GM23338 (cell line): ENCODE results near the gene ADAM11. TPM values are rescaled to one million over a fixed set of nuclear protein-coding genes. Genes with fewer than 3 reads are reported as not detected.

Experiments used
- ATAC-seq: fragments of 200-7000 bp; cut with Tn5 transposase; 3 replicates; pipeline ENCODE4 v1.9.1; 2020
- DNase-seq: peaks from one replicate; pipeline ENCODE4 v3.0.0-alpha.2; 2015; ENCODE audit warnings: low spot score
- H2AFZ ChIP-seq: fragments of 200-600 bp; sonication (generic); 2 replicates; pipeline ENCODE4 v1.8.0; 2016; ENCODE audit warnings: antibody characterized with exemption, mild to moderate bottlenecking, moderate library complexity
- H3F3A ChIP-seq: fragments of 200-600 bp; sonication (generic); replicated peaks from 2 replicates; pipeline ENCODE4 v1.8.0; 2017; ENCODE audit warnings: antibody characterized with exemption, mixed run types, low read depth
- H3K27ac ChIP-seq: fragments of 200-600 bp; sonication (generic); 2 replicates; pipeline ENCODE4 v1.6.1; 2016; ENCODE audit warnings: low read depth
- H3K27me3 ChIP-seq: fragments of 200-600 bp; sonication (generic); 2 replicates; pipeline ENCODE4 v1.8.0; 2016; ENCODE audit warnings: mild to moderate bottlenecking, mixed run types, moderate library complexity; ENCODE audit not compliant: insufficient read depth
- H3K36me3 ChIP-seq: fragments of 200-600 bp; sonication (generic); 2 replicates; pipeline ENCODE4 v1.8.0; 2016; ENCODE audit warnings: mild to moderate bottlenecking; ENCODE audit not compliant: insufficient read depth
- H3K4me1 ChIP-seq: fragments of 200-600 bp; sonication (generic); 2 replicates; pipeline ENCODE4 v1.8.0; 2016; ENCODE audit warnings: mild to moderate bottlenecking, moderate library complexity; ENCODE audit not compliant: insufficient read depth
- H3K4me2 ChIP-seq: fragments of 200-600 bp; sonication (generic); 2 replicates; pipeline ENCODE4 v1.7.1; 2017; ENCODE audit warnings: mixed run types
- H3K4me3 ChIP-seq: fragments of 200-600 bp; sonication (generic); 2 replicates; pipeline ENCODE4 v1.6.1; 2016; ENCODE audit warnings: mixed run types
- H3K79me2 ChIP-seq: fragments of 200-600 bp; sonication (generic); replicated peaks from 2 replicates; pipeline ENCODE4 v1.8.0; 2017; ENCODE audit warnings: mild to moderate bottlenecking; ENCODE audit not compliant: insufficient read depth
- H3K9me2 ChIP-seq: fragments of 200-600 bp; sonication (generic); 2 replicates; pipeline ENCODE4 v1.8.0; 2017; ENCODE audit not compliant: insufficient read depth
- H4K20me1 ChIP-seq: fragments of 200-600 bp; sonication (generic); replicated peaks from 2 replicates; pipeline ENCODE4 v1.8.0; 2017; ENCODE audit warnings: mild to moderate bottlenecking; ENCODE audit not compliant: insufficient read depth
- H3K27ac Mint-ChIP-seq: 2 replicates; pipeline ENCODE4 v1.8.0; 2020; ENCODE audit warnings: inconsistent platforms, mild to moderate bottlenecking, moderate library complexity, mixed read lengths
- H3K27me3 Mint-ChIP-seq: 3 replicates; pipeline ENCODE4 v1.8.0; 2022; ENCODE audit warnings: low read depth, mild to moderate bottlenecking, moderate library complexity, mixed read lengths, inconsistent platforms; ENCODE audit not compliant: insufficient read depth, poor library complexity
- H3K36me3 Mint-ChIP-seq: 3 replicates; pipeline ENCODE4 v1.8.0; 2021; ENCODE audit warnings: low read depth, mild to moderate bottlenecking, inconsistent platforms, moderate library complexity, mixed read lengths
- H3K4me1 Mint-ChIP-seq: 3 replicates; pipeline ENCODE4 v1.8.0; 2020; ENCODE audit warnings: mild to moderate bottlenecking, inconsistent platforms, mixed read lengths
- H3K4me3 Mint-ChIP-seq: 3 replicates; pipeline ENCODE4 v1.8.0; 2021; ENCODE audit warnings: moderate library complexity, mild to moderate bottlenecking, inconsistent platforms, mixed read lengths
- H3K9me3 Mint-ChIP-seq: 3 replicates; pipeline ENCODE4 v1.8.0; 2020; ENCODE audit warnings: moderate library complexity, mild to moderate bottlenecking, inconsistent platforms, mixed read lengths
- CREB1 ChIP-seq: fragments of 250-450 bp; sonication (Bioruptor Pico); IDR thresholded peaks from 2 replicates; pipeline ENCODE4 v1.5.0; 2020; ENCODE audit warnings: low read depth, mild to moderate bottlenecking, moderate library complexity
- ETS1 ChIP-seq: IDR thresholded peaks from 2 replicates; pipeline ENCODE4 v1.6.1; 2016; ENCODE audit warnings: antibody characterized with exemption
- EZH2 ChIP-seq: fragments of 200-600 bp; sonication (generic); IDR thresholded peaks from one replicate; pipeline ENCODE4 v1.8.0; 2017; ENCODE audit warnings: antibody characterized with exemption, mild to moderate bottlenecking, low read depth; ENCODE audit not compliant: unreplicated experiment
- EZH2phosphoT487 ChIP-seq: fragments of 200-600 bp; sonication (generic); IDR thresholded peaks from one replicate; pipeline ENCODE4 v1.8.1; 2018; ENCODE audit warnings: antibody characterized with exemption; ENCODE audit not compliant: unreplicated experiment
- JUNB ChIP-seq: IDR thresholded peaks from one replicate; pipeline ENCODE4 v1.6.1; 2016; ENCODE audit warnings: antibody characterized with exemption; ENCODE audit not compliant: unreplicated experiment
- NANOG ChIP-seq: IDR thresholded peaks from 2 replicates; pipeline ENCODE4 v1.6.1; 2016; ENCODE audit warnings: antibody characterized with exemption, borderline replicate concordance
- POLR2AphosphoS5 ChIP-seq: IDR thresholded peaks from 2 replicates; pipeline ENCODE4 v1.6.1; 2016; ENCODE audit warnings: antibody characterized with exemption, low read depth
- STAT1 ChIP-seq: IDR thresholded peaks from one replicate; pipeline ENCODE4 v1.6.1; 2016; ENCODE audit warnings: antibody characterized with exemption; ENCODE audit not compliant: unreplicated experiment
- ZNF114 ChIP-seq: fragments of 250-450 bp; sonication (Bioruptor Pico); IDR thresholded peaks from 2 replicates; pipeline ENCODE4 v1.5.0; 2020; ENCODE audit warnings: mild to moderate bottlenecking, moderate library complexity
- ZNF331 ChIP-seq: fragments of 250-450 bp; sonication (Bioruptor Pico); IDR thresholded peaks from 2 replicates; pipeline ENCODE4 v1.5.0; 2020; ENCODE audit warnings: low read depth, mild to moderate bottlenecking, moderate library complexity
- polyA plus RNA-seq: library from polyadenylated mRNA; unstranded; fragments of >200 nt; fragmentation: Nextera tagmentation; extraction: Ambion mirVana; gene quantifications from 2 replicates; pipeline ENCODE4 v1.2.1, GENCODE V29; 2016
- total RNA-seq: library from RNA; depleted of rRNA; stranded (reverse); fragments of >200 nt; shearing (Covaris generic); gene quantifications from 2 replicates; pipeline ENCODE4 v1.2.3, GENCODE V29; 2014
- TF ChIP-seq, protein P1 (sequence below), 2 experiments: fragments of 200-600 bp in 1 of 2; sonication (generic) in 1 of 2; conservative IDR thresholded peaks; 2 replicates each; pipeline versions ENCODE4 v1.5.1 to v1.6.1; 2016 to 2017; ENCODE audit warnings: antibody characterized with exemption in 2 of 2, low read depth in 2 of 2, mild to moderate bottlenecking in 2 of 2, moderate library complexity in 1 of 2
- TF ChIP-seq, protein P2 (sequence below): fragments of 250-450 bp; sonication (Bioruptor Pico); IDR thresholded peaks from 2 replicates; pipeline ENCODE4 v1.5.0; 2020; ENCODE audit warnings: mild to moderate bottlenecking, moderate library complexity
- TF ChIP-seq, protein P3 (sequence below): IDR thresholded peaks from one replicate; pipeline ENCODE4 v1.6.1; 2018; ENCODE audit warnings: antibody characterized with exemption; ENCODE audit not compliant: unreplicated experiment

The ADAM11 gene
- total and polyA plus RNA-seq, 2 experiments from 2014 or later: 0.55 to 4.7 TPM

DNA sequence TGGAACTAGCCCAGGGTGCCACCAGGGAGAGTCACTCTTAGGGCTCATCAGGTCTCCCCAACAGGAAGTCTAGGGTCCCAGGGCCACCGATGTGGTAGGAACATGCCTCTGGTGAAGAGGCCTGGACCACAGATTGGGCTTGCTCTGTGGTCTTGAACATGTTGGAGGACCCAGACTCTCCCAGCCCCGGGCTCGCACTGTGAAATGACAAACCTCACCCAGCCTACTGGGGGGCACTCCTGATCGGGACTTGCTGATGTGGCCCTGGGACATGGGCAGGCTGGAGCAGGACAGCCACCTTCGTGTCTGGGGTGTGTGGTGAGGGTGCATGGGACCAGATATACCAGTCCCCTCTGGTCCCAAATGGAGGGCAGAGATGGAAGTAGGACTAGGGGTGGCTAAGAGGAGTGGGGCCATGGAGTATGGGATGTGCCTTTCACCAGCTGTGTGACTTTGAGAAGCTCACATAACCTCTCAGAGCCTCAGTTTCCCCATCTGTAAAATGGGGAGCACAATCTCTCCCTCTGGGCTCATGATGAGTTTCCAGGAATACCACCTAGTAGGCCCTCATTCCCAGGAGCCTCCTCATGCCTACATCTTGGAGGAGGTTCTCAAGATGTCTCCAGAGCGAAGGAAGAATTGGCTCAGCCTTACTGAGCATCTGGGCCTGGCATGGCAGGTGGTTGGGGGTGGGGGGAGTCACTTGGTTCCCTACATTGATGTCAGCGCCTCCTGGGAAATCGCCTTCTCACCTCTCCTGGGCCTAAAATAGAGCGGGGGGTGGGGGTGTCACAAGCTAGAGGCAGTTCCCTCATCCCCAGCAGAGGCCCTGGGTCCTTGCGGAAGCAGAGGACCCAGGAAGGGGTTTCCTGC, 1.5 kb upstream of the ADAM11 start:
- no peaks in the 10 kb centered on the region for H3K9me3 Mint-ChIP-seq
- no peaks in the 10 kb centered on the region; the same call in 1 of the 2 replicates for H3F3A ChIP-seq
- no peak overlapping the region for H3K4me2 ChIP-seq
- TF ChIP-seq ETS1 (no peak), ZNF114 (CRISPR knock-in tag) (no peak), CREB1 (no peak), EZH2 (no peak), ZNF331 (no peak), JUNB (no peak), STAT1 (no peak), NANOG (no peak), POLR2AphosphoS5 (no peak), EZH2phosphoT487 (no peak)
- TF ChIP-seq, protein P1, sequence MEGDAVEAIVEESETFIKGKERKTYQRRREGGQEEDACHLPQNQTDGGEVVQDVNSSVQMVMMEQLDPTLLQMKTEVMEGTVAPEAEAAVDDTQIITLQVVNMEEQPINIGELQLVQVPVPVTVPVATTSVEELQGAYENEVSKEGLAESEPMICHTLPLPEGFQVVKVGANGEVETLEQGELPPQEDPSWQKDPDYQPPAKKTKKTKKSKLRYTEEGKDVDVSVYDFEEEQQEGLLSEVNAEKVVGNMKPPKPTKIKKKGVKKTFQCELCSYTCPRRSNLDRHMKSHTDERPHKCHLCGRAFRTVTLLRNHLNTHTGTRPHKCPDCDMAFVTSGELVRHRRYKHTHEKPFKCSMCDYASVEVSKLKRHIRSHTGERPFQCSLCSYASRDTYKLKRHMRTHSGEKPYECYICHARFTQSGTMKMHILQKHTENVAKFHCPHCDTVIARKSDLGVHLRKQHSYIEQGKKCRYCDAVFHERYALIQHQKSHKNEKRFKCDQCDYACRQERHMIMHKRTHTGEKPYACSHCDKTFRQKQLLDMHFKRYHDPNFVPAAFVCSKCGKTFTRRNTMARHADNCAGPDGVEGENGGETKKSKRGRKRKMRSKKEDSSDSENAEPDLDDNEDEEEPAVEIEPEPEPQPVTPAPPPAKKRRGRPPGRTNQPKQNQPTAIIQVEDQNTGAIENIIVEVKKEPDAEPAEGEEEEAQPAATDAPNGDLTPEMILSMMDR (conservative IDR thresholded peaks at IDR 0.05; ENCODE audit: low read depth in 2 of 2): no peak
- TF ChIP-seq, protein P2, sequence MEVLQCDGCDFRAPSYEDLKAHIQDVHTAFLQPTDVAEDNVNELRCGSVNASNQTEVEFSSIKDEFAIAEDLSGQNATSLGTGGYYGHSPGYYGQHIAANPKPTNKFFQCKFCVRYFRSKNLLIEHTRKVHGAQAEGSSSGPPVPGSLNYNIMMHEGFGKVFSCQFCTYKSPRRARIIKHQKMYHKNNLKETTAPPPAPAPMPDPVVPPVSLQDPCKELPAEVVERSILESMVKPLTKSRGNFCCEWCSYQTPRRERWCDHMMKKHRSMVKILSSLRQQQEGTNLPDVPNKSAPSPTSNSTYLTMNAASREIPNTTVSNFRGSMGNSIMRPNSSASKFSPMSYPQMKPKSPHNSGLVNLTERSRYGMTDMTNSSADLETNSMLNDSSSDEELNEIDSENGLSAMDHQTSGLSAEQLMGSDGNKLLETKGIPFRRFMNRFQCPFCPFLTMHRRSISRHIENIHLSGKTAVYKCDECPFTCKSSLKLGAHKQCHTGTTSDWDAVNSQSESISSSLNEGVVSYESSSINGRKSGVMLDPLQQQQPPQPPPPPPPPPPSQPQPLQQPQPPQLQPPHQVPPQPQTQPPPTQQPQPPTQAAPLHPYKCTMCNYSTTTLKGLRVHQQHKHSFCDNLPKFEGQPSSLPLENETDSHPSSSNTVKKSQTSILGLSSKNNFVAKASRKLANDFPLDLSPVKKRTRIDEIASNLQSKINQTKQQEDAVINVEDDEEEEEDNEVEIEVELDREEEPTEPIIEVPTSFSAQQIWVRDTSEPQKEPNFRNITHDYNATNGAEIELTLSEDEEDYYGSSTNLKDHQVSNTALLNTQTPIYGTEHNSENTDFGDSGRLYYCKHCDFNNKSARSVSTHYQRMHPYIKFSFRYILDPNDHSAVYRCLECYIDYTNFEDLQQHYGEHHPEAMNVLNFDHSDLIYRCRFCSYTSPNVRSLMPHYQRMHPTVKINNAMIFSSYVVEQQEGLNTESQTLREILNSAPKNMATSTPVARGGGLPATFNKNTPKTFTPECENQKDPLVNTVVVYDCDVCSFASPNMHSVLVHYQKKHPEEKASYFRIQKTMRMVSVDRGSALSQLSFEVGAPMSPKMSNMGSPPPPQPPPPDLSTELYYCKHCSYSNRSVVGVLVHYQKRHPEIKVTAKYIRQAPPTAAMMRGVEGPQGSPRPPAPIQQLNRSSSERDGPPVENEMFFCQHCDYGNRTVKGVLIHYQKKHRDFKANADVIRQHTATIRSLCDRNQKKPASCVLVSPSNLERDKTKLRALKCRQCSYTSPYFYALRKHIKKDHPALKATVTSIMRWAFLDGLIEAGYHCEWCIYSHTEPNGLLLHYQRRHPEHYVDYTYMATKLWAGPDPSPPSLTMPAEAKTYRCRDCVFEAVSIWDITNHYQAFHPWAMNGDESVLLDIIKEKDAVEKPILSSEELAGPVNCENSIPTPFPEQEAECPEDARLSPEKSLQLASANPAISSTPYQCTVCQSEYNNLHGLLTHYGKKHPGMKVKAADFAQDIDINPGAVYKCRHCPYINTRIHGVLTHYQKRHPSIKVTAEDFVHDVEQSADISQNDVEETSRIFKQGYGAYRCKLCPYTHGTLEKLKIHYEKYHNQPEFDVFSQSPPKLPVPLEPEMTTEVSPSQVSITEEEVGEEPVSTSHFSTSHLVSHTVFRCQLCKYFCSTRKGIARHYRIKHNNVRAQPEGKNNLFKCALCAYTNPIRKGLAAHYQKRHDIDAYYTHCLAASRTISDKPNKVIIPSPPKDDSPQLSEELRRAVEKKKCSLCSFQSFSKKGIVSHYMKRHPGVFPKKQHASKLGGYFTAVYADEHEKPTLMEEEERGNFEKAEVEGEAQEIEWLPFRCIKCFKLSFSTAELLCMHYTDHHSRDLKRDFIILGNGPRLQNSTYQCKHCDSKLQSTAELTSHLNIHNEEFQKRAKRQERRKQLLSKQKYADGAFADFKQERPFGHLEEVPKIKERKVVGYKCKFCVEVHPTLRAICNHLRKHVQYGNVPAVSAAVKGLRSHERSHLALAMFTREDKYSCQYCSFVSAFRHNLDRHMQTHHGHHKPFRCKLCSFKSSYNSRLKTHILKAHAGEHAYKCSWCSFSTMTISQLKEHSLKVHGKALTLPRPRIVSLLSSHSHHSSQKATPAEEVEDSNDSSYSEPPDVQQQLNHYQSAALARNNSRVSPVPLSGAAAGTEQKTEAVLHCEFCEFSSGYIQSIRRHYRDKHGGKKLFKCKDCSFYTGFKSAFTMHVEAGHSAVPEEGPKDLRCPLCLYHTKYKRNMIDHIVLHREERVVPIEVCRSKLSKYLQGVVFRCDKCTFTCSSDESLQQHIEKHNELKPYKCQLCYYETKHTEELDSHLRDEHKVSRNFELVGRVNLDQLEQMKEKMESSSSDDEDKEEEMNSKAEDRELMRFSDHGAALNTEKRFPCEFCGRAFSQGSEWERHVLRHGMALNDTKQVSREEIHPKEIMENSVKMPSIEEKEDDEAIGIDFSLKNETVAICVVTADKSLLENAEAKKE (CRISPR knock-in tag): no peak
- TF ChIP-seq, protein P3, sequence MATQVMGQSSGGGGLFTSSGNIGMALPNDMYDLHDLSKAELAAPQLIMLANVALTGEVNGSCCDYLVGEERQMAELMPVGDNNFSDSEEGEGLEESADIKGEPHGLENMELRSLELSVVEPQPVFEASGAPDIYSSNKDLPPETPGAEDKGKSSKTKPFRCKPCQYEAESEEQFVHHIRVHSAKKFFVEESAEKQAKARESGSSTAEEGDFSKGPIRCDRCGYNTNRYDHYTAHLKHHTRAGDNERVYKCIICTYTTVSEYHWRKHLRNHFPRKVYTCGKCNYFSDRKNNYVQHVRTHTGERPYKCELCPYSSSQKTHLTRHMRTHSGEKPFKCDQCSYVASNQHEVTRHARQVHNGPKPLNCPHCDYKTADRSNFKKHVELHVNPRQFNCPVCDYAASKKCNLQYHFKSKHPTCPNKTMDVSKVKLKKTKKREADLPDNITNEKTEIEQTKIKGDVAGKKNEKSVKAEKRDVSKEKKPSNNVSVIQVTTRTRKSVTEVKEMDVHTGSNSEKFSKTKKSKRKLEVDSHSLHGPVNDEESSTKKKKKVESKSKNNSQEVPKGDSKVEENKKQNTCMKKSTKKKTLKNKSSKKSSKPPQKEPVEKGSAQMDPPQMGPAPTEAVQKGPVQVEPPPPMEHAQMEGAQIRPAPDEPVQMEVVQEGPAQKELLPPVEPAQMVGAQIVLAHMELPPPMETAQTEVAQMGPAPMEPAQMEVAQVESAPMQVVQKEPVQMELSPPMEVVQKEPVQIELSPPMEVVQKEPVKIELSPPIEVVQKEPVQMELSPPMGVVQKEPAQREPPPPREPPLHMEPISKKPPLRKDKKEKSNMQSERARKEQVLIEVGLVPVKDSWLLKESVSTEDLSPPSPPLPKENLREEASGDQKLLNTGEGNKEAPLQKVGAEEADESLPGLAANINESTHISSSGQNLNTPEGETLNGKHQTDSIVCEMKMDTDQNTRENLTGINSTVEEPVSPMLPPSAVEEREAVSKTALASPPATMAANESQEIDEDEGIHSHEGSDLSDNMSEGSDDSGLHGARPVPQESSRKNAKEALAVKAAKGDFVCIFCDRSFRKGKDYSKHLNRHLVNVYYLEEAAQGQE: no peak
- peaks cover 44% of the 10 kb centered on the region for H3K27me3 Mint-ChIP-seq
- ATAC-seq (no peak), DNase-seq (no peak)
- H3K27ac Mint-ChIP-seq: no peak overlapping the region
- H3K79me2 ChIP-seq: no peaks in the 10 kb centered on the region
- H4K20me1 ChIP-seq: no peaks in the 10 kb centered on the region
- no peak overlapping the region for H3K4me3 Mint-ChIP-seq
- H3K36me3 ChIP-seq: no peaks in the 10 kb centered on the region
- no peak overlapping the region for H2AFZ ChIP-seq
- peaks cover 52% of the 10 kb centered on the region for H3K27me3 ChIP-seq
- no peaks in the 10 kb centered on the region for H3K4me1 ChIP-seq
- H3K9me2 ChIP-seq: no peaks in the 10 kb centered on the region
- H3K4me3 ChIP-seq: no peak overlapping the region
- no peaks in the 10 kb centered on the region for H3K36me3 Mint-ChIP-seq
- no peaks in the 10 kb centered on the region for H3K4me1 Mint-ChIP-seq
- H3K27ac ChIP-seq: no peak overlapping the region
